ENCODE measurements around the gene FAM53A. TPM values are rescaled to one million over a fixed set of nuclear protein-coding genes. Genes with fewer than 3 reads are reported as not detected.

The FAM53A gene
- total RNA-seq: 4.7 and 5.2 TPM in 2 replicates
- polyA plus RNA-seq: 6.8 and 10.8 TPM in 2 replicates

GRCh38 chr4:1683736-1684505 lies at the start of gene FAM53A:
Gene FAM53A (minus strand): TSS chr4:1684313. CDS start chr4:1668741, 15,572 bp downstream.
- H4K20me1 ChIP-seq (ENCODE audit: insufficient read depth, poor library complexity, severe bottlenecking): no peaks in the 10 kb centered on the region
- peak within 1 kb of the TSS; percentile 91 for H2AFZ ChIP-seq
- H3K36me3 ChIP-seq (replicated peaks; ENCODE audit: insufficient read depth, low read depth): no peaks in the 10 kb centered on the region
- H3K4me3 ChIP-seq: peak within 1 kb of the TSS; percentile 72
- H3K9me3 ChIP-seq (ENCODE audit: low read depth): no peaks in the 10 kb centered on the region
- peak within 1 kb of the TSS; percentile 65 for H3K27ac ChIP-seq
- no peaks in the 10 kb centered on the region for H3K4me1 ChIP-seq (ENCODE audit: insufficient read depth)
- H3K9me2 ChIP-seq (replicated peaks; ENCODE audit: insufficient read depth): no peaks in the 10 kb centered on the region
- TF ChIP-seq CTCF (IDR thresholded peaks at IDR 0.05; ENCODE audit: poor library complexity) (no peak), EZH2 (IDR thresholded peaks at IDR 0.05; ENCODE audit: borderline replicate concordance) (no peak), EZH2phosphoT487 (IDR thresholded peaks at IDR 0.05; ENCODE audit: low read depth, severe bottlenecking, unreplicated experiment) (no peak)
- no peaks in the 10 kb centered on the region for H3K27me3 ChIP-seq
- DNase-seq (ENCODE audit: low spot score): peak; percentile 95
- H3K79me2 ChIP-seq: no peaks in the 10 kb centered on the region
- peak within 1 kb of the TSS; percentile 96 for H3K4me2 ChIP-seq
- 2% methylated on average over 62 of the region's 118 CpGs for WGBS (ENCODE audit: low lambda C conversion rate, missing lambda C conversion rate)

GRCh38 chr4:1732911-1733310 lies 48.8 kb upstream of the FAM53A start:
- Histone ChIP-seq H3K4me3 (no peak overlapping the region), H3K79me2 (peaks cover 3% of the 10 kb centered on the region), H3K4me1 (ENCODE audit: insufficient read depth) (no peaks in the 10 kb centered on the region), H3K27ac (no peak overlapping the region), H2AFZ (no peak overlapping the region), H4K20me1 (ENCODE audit: insufficient read depth, poor library complexity, severe bottlenecking) (no peaks in the 10 kb centered on the region), H3K9me3 (ENCODE audit: low read depth) (no peaks in the 10 kb centered on the region), H3K36me3 (replicated peaks; ENCODE audit: insufficient read depth, low read depth) (no peaks in the 10 kb centered on the region), H3K27me3 (no peaks in the 10 kb centered on the region), H3K4me2 (no peak overlapping the region), H3K9me2 (replicated peaks; ENCODE audit: insufficient read depth) (no peaks in the 10 kb centered on the region)
- no peak for DNase-seq (ENCODE audit: low spot score)
- WGBS (ENCODE audit: low lambda C conversion rate, missing lambda C conversion rate): 68% methylated on average over 10 of the region's 10 CpGs
- no peak for TF ChIP-seq CTCF (IDR thresholded peaks at IDR 0.05; ENCODE audit: poor library complexity)
- no peak for TF ChIP-seq EZH2phosphoT487 (IDR thresholded peaks at IDR 0.05; ENCODE audit: low read depth, severe bottlenecking, unreplicated experiment)
- no peak for TF ChIP-seq EZH2 (IDR thresholded peaks at IDR 0.05; ENCODE audit: borderline replicate concordance)

GRCh38 chr4:1731180-1731579 lies 47.1 kb upstream of the FAM53A start:
- no peak for TF ChIP-seq EZH2 (IDR thresholded peaks at IDR 0.05; ENCODE audit: borderline replicate concordance)
- no peak for TF ChIP-seq EZH2phosphoT487 (IDR thresholded peaks at IDR 0.05; ENCODE audit: low read depth, severe bottlenecking, unreplicated experiment)
- no peak for TF ChIP-seq CTCF (IDR thresholded peaks at IDR 0.05; ENCODE audit: poor library complexity)
- 99% methylated on average over 10 of the region's 10 CpGs for WGBS (ENCODE audit: low lambda C conversion rate, missing lambda C conversion rate)
- H3K36me3 ChIP-seq (replicated peaks; ENCODE audit: insufficient read depth, low read depth): no peaks in the 10 kb centered on the region

More at GRCh38 chr4:1731180-1731579, 47.1 kb upstream of the FAM53A start:
- peaks cover 5% of the 10 kb centered on the region for H3K79me2 ChIP-seq
- H3K9me2 ChIP-seq (replicated peaks; ENCODE audit: insufficient read depth): no peaks in the 10 kb centered on the region
- H4K20me1 ChIP-seq (ENCODE audit: insufficient read depth, poor library complexity, severe bottlenecking): no peaks in the 10 kb centered on the region
- no peak overlapping the region for H3K27ac ChIP-seq
- no peak overlapping the region for H2AFZ ChIP-seq
- DNase-seq (ENCODE audit: low spot score): no peak
- H3K4me2 ChIP-seq: no peak overlapping the region
- no peaks in the 10 kb centered on the region for H3K27me3 ChIP-seq
- H3K4me3 ChIP-seq: no peak overlapping the region
- H3K9me3 ChIP-seq (ENCODE audit: low read depth): no peaks in the 10 kb centered on the region
- H3K4me1 ChIP-seq (ENCODE audit: insufficient read depth): no peaks in the 10 kb centered on the region
